Body of pancreas (tissue), 4 donors: ENCODE results near the gene HHAT. TPM values are rescaled to one million over a fixed set of nuclear protein-coding genes. Genes with fewer than 3 reads are reported as not detected.

ENCODE experiments used
- ATAC-seq: fragments of 150-250 bp; one replicate; pipeline ENCODE4 v1.9.1; 2016
- DNase-seq, 4 donors: peaks; one replicate each; pipeline ENCODE4 v3.0.0-alpha.2; 2019
- H3K27ac ChIP-seq, 4 donors: fragments of 200-600 bp; sonication (generic); 1 replicate in 3 of 4; 2 replicates in 1 of 4; pipeline versions ENCODE4 v1.5.1 to v1.6.1; 2016 to 2019; ENCODE audit warnings: mild to moderate bottlenecking in 1 of 4, mixed read lengths in 1 of 4, moderate library complexity in 1 of 4
- H3K27me3 ChIP-seq, 2 donors: fragments of 200-600 bp; sonication (generic); one replicate each; pipeline ENCODE4 v1.6.0; 2016; ENCODE audit warnings: mild to moderate bottlenecking in 1 of 2
- H3K36me3 ChIP-seq, 2 donors: fragments of 200-600 bp; sonication (generic); replicated peaks in 1 of 2; 2 replicates each; pipeline ENCODE4 v1.5.1; 2016; ENCODE audit warnings: low read depth in 2 of 2; ENCODE audit not compliant: insufficient read depth in 1 of 2
- H3K4me1 ChIP-seq: fragments of 200-600 bp; sonication (generic); one replicate; pipeline ENCODE4 v1.6.0; 2016
- H3K4me3 ChIP-seq, 2 donors: fragments of 200-600 bp; sonication (generic); 1 replicate in 1 of 2; 2 replicates in 1 of 2; pipeline ENCODE4 v1.5.1; 2016 to 2019
- H3K9me3 ChIP-seq, 3 donors: fragments of 200-600 bp; sonication (generic); 1 replicate in 2 of 3; 2 replicates in 1 of 3; pipeline ENCODE4 v1.5.1; 2016
- CTCF ChIP-seq, 7 experiments: fragments of 450-650 bp in 4 of 7; fragments of 200-600 bp in 3 of 7; sonication (generic) in 3 of 7; IDR thresholded peaks; one replicate each; pipeline ENCODE4 v1.5.1; 2016 to 2019; ENCODE audit warnings: antibody characterized with exemption in 7 of 7
- POLR2A ChIP-seq, 3 donors: fragments of 450-650 bp; IDR thresholded peaks; one replicate each; pipeline ENCODE4 v1.6.1; 2016; ENCODE audit warnings: antibody characterized with exemption in 3 of 3, mild to moderate bottlenecking in 2 of 3
- WGBS, 2 donors: methylation state at CpG; one replicate each; pipeline ENCODE4 v1.1.5; 2017; 5-methylcytosine and 5-hydroxymethylcytosine counted together
- intact Hi-C: fragments of 100-400 bp; cut with DNase I; formaldehyde crosslinking; loops from one replicate; pipeline ENCODE4 v1.15.1; 2023
- total RNA-seq, 2 donors: library from RNA; depleted of rRNA; stranded (reverse); fragments of >200 nt; gene quantifications; one replicate each; pipeline ENCODE4 v1.1.0, GENCODE V29; 2016

Gene HHAT
- total RNA-seq, 2 donors from 2014 or later = 4.4 to 19.4 TPM

DNA sequence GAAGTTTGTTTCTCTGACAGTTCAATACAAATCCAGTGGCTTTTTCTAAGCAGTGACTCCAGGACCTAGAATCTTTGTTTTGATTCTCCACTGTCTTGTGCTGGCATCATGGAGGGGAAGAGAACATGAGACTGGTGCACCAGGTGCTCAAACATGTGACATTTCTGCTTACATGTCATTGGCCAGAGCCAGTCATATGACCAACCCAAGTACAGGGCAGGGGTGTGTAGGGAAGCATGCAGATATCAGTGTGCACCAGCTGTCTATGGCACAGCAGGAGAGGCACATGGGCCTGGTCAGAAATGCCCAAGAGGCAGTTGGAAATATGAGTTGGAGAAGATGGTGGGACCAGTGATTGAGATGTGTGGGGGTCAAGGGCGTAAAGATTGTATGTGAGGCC, 297.0 kb downstream of the HHAT start:
- Histone ChIP-seq H3K4me1 (peaks cover 9% of the 10 kb centered on the region), H3K27me3 (no peaks in the 10 kb centered on the region), H3K9me3 (no peaks in the 10 kb centered on the region), H3K4me3 (no peak overlapping the region), H3K36me3 (no peaks in the 10 kb centered on the region), H3K27ac (no peak overlapping the region)
- 91 to 95% methylated on average over 1 of the region's 1 CpG for WGBS, 2 donors
- intact Hi-C loops = no loop called here
- ATAC-seq = no peak
- TF ChIP-seq POLR2A (IDR thresholded peaks at IDR 0.05) (no peak), CTCF (IDR thresholded peaks at IDR 0.05) (no peak)
- no peak for DNase-seq

DNA sequence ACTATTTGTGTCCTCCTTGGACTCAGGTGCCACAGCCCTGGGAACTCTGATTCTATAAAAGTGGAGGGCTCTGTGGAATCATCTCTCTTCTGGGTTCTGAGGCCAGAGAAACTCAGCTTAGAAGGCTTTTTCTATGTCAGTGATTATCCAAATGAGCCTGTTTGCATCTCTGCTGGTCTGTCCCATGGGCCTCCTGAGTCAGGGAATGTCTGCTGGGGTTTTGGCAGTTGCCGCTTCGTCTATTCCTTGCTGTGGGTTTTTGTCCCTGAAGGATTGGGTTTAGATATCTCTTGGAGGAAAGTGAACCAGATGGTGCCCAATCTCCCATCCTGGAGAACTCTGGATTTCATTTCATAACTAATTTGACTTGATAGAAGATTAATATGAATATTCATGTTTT, 297.6 kb downstream of the HHAT start:
- Histone ChIP-seq H3K9me3 (no peaks in the 10 kb centered on the region), H3K4me1 (peaks cover 9% of the 10 kb centered on the region), H3K36me3 (no peaks in the 10 kb centered on the region), H3K27me3 (no peaks in the 10 kb centered on the region), H3K4me3 (no peak overlapping the region), H3K27ac (no peak overlapping the region)
- intact Hi-C loops = no loop called here
- DNase-seq = no peak
- TF ChIP-seq POLR2A (IDR thresholded peaks at IDR 0.05) (no peak), CTCF (IDR thresholded peaks at IDR 0.05) (no peak)
- 87 to 92% methylated on average over 2 of the region's 2 CpGs for WGBS, 2 donors
- ATAC-seq = no peak

DNA sequence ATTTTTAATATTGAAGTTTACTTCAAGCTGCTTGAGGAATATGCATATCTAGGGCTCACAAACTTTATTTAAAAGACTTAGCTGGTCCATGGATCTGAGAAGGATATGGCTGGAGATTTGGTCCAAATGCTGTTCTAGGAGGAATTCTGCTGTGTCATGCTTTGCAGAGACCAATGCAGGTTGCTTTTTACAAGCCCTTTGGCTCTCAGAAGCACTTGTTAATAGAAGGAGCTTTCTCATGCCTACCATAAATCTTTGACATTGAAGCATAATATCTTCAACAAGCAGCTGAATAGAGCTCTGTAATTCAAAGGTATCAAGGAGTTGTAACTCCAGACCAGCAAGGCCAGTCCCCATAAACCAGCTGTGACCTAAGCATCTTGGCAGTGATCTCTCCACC, 299.1 kb downstream of the HHAT start:
- DNase-seq (no peak), ATAC-seq (no peak)
- intact Hi-C loops = no loop called here
- H3K4me1 ChIP-seq = peaks cover 9% of the 10 kb centered on the region
- H3K36me3 ChIP-seq = no peaks in the 10 kb centered on the region
- H3K4me3 ChIP-seq = no peak overlapping the region
- TF ChIP-seq POLR2A (IDR thresholded peaks at IDR 0.05) (no peak), CTCF (IDR thresholded peaks at IDR 0.05) (no peak)
- no peaks in the 10 kb centered on the region for H3K27me3 ChIP-seq
- no peaks in the 10 kb centered on the region for H3K9me3 ChIP-seq
- H3K27ac ChIP-seq = no peak overlapping the region

GRCh38 chr1:210629276-210629675, 300.6 kb downstream of the HHAT start:
- no peaks in the 10 kb centered on the region for H3K27me3 ChIP-seq
- DNase-seq (no peak), ATAC-seq (no peak)
- peaks cover 9% of the 10 kb centered on the region for H3K4me1 ChIP-seq
- no peaks in the 10 kb centered on the region for H3K9me3 ChIP-seq
- H3K27ac ChIP-seq = no peak overlapping the region
- intact Hi-C loops = no loop called here
- TF ChIP-seq CTCF (IDR thresholded peaks at IDR 0.05) (no peak), POLR2A (IDR thresholded peaks at IDR 0.05) (no peak)
- WGBS, 2 donors = 94 to 96% methylated on average over 2 of the region's 2 CpGs
- H3K36me3 ChIP-seq = no peaks in the 10 kb centered on the region
- H3K4me3 ChIP-seq = no peak overlapping the region

DNA sequence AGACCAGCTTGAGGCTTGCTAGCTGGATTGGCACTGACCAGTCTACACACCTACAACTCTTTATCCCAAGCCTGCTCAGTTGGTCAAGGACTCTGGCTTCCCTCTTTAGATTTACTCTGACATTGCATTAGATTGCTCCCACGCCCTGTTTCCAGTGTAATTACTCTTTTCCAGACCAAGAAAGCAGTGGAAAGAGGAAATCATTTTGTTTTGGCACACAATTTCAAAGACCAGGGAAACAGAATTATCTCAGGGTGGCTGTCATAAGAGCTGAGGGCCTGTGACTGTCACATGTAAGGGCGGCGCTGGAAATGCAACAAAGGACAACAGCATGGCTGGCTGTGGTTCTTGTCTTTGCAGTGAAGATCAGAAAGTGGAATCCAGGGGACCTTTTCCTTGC, 302.7 kb downstream of the HHAT start:
- WGBS, 2 donors = 65 to 79% methylated on average over 3 of the region's 3 CpGs
- no peaks in the 10 kb centered on the region for H3K27me3 ChIP-seq
- no peak for ATAC-seq

More for the DNA sequence above, 302.7 kb downstream of the HHAT start:
- no peaks in the 10 kb centered on the region for H3K9me3 ChIP-seq
- H3K4me1 ChIP-seq = peaks cover 9% of the 10 kb centered on the region
- no peaks in the 10 kb centered on the region for H3K36me3 ChIP-seq
- intact Hi-C loops = no loop called here
- no peak overlapping the region for H3K4me3 ChIP-seq
- H3K27ac ChIP-seq = no peak overlapping the region
- DNase-seq = no peak
- no peak for TF ChIP-seq POLR2A (IDR thresholded peaks at IDR 0.05)
- TF ChIP-seq CTCF (IDR thresholded peaks at IDR 0.05) = no peak
